HL-60 (cell line): Measurements from ENCODE around the gene KIAA0232.

Source experiments
- CTCF ChIP-seq: IDR thresholded peaks from one replicate; pipeline ENCODE4 v1.5.1; 2011; ENCODE audit warnings: low read length, control low read depth, inconsistent platforms; ENCODE audit not compliant: insufficient read depth
- GABPA ChIP-seq: IDR thresholded peaks from 2 replicates; pipeline ENCODE4 v1.6.1; 2012; ENCODE audit warnings: low read depth
- POLR2AphosphoS5 ChIP-seq: IDR thresholded peaks from 2 replicates; pipeline ENCODE4 v1.6.1; 2012; ENCODE audit warnings: low read depth
- REST ChIP-seq: IDR thresholded peaks from 2 replicates; pipeline ENCODE4 v1.6.1; 2012; ENCODE audit warnings: low read depth; ENCODE audit not compliant: insufficient replicate concordance

GRCh38 chr4:6734165-6734786, 48.3 kb upstream of the KIAA0232 start:
- TF ChIP-seq CTCF (no peak), POLR2AphosphoS5 (no peak), GABPA (no peak), REST (no peak)
